Measurements from ENCODE around the gene WNT7B.

Gene WNT7B

GRCh38 chr22:45960477-45961386 lies 16.2 kb downstream of the WNT7B start:
- DNase-seq: no peak

- DNase-seq: no peak
These were observed 17.1 kb downstream of the WNT7B start for GRCh38 chr22:45959719-45960476.

GRCh38 chr22:45958971-45959370 lies 18.0 kb downstream of the WNT7B start:
- no peak for DNase-seq

- DNase-seq: no peak
These were observed 19.1 kb downstream of the WNT7B start for GRCh38 chr22:45957826-45958225.

- no peak for DNase-seq
These were observed 23.8 kb downstream of the WNT7B start for GRCh38 chr22:45953178-45953577.

- DNase-seq: no peak
These were observed 24.4 kb downstream of the WNT7B start for GRCh38 chr22:45952553-45952952.

- no peak for DNase-seq
These were observed 24.8 kb downstream of the WNT7B start for GRCh38 chr22:45952151-45952550.

- no peak for DNase-seq
These were observed 27.1 kb downstream of the WNT7B start for GRCh38 chr22:45949891-45950290.

GRCh38 chr22:45949258-45949870 lies 27.6 kb downstream of the WNT7B start:
- no peak for DNase-seq

- DNase-seq: peak in 4 of 51 donors; percentile 4 to 27 (median 19)
These were observed 28.8 kb downstream of the WNT7B start for GRCh38 chr22:45948081-45948648.

GRCh38 chr22:45946805-45947600 lies 30.0 kb downstream of the WNT7B start:
- DNase-seq: peak in 40 of 51 donors; percentile 5 to 78 (median 46)

GRCh38 chr22:45945621-45946106 lies 31.3 kb downstream of the WNT7B start:
- no peak for DNase-seq

GRCh38 chr22:45942787-45943493 lies 34.0 kb downstream of the WNT7B start:
- no peak for DNase-seq

- no peak for DNase-seq
These were observed 34.6 kb downstream of the WNT7B start for GRCh38 chr22:45942344-45942743.

GRCh38 chr22:45938913-45939312 lies 38.0 kb downstream of the WNT7B start:
- no peak for DNase-seq

GRCh38 chr22:45937960-45938359 lies 39.0 kb downstream of the WNT7B start:
- no peak for DNase-seq

- no peak for DNase-seq
These were observed 41.4 kb downstream of the WNT7B start for GRCh38 chr22:45935573-45935972.

- DNase-seq: peak in 8 of 51 donors; percentile 5 to 82 (median 12)
These were observed 42.2 kb downstream of the WNT7B start for GRCh38 chr22:45934659-45935341.

GRCh38 chr22:45934168-45934564 lies 42.8 kb downstream of the WNT7B start:
- no peak for DNase-seq
